ENCODE data around the gene FDX1. TPM values are rescaled to one million over a fixed set of nuclear protein-coding genes. Genes with fewer than 3 reads are reported as not detected.

The FDX1 gene
- total RNA-seq, 1 experiment from 2014 or later = 30.4 TPM

DNA sequence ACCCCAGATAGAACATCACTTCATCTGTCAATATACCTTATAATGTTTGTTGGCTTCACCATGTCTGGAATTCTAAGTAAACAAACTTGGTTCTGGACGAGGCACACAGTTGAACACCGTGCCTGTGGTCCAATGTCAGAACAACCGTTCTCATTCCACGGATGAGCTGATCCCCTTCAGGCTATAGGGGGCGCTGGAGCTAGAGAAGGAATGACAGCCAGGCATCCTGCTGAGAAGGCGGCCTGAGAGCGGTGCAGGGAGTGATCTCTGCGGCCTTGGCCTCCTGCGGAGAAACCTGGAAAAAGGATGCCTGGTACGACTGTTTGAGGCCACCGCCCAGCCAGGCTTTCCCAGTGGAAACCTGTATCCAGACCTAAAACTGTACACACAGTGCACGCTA lies 48.7 kb downstream of the FDX1 start:
- Histone ChIP-seq H3K4me1 (ENCODE audit: low read length) (no peaks in the 10 kb centered on the region), H3K27ac (ENCODE audit: low read length) (no peak overlapping the region), H3K27me3 (ENCODE audit: low read length) (no peaks in the 10 kb centered on the region), H2AFZ (ENCODE audit: low read length) (no peak overlapping the region), H3K36me3 (ENCODE audit: insufficient read depth, low read length) (no peaks in the 10 kb centered on the region), H4K20me1 (ENCODE audit: insufficient read depth, low read depth, low read length) (peaks cover 4% of the 10 kb centered on the region; the same call in 1 of the 2 replicates), H3K4me2 (ENCODE audit: low read depth, low read length, poor library complexity, severe bottlenecking) (no peak overlapping the region), H3K9me3 (ENCODE audit: low read length) (no peaks in the 10 kb centered on the region), H3K79me2 (ENCODE audit: low read length) (no peaks in the 10 kb centered on the region), H3K4me3 (ENCODE audit: low read length) (no peak overlapping the region), H3K9ac (ENCODE audit: low read length) (no peak overlapping the region), H3K9me2 (replicated peaks; ENCODE audit: insufficient read depth, low read length) (no peaks in the 10 kb centered on the region)
- peak; percentile 70 for DNase-seq

DNA sequence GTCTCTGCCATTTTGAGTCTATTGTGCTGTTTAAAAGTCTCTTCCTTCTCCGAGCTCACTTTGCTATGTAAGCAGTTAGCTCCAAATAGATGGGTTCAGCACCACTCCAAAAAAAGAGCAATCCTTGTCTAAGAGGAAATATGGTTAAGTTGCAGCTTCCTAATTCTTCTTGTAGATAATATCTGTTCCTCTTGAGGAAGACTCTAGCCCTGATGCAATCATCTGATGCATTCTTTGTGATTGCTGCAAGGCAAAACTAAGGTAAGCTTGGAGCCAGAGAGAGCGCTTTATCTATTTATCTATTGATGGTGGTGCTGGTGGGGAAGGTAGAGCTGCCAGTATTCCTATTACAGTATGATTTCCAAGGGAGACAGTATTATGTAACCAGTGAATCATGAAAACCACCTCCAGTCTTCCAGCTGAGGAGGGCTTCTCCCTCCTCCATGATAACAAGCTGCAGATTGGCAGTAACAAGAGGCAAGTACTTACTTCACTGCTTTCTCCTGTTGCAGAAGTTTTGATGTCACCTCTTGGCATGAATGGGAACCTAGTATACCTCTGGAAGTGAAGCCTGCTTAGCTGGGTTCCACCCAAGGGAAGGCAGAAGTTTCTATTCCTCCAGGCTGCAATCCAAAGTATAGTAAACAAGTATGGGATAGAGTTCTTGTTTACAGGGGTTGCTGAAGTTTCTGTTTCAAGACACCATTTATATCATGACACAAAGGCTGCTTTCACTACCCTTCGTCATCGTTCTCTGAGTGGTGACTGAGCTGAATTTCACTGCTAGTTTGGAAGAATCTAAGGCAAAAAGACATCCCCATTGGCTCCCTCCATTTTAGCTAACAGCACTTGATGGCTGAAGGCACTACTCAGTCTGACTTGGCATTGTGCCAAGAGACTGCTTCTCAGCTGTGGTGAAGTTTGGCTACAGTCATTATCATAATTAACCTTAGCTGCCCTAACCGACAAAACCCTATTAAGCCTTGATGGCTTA lies 49.7 kb downstream of the FDX1 start:
- Histone ChIP-seq H3K4me3 (ENCODE audit: low read length) (no peak overlapping the region), H3K9ac (ENCODE audit: low read length) (no peak overlapping the region), H3K9me2 (replicated peaks; ENCODE audit: insufficient read depth, low read length) (no peaks in the 10 kb centered on the region), H4K20me1 (ENCODE audit: insufficient read depth, low read depth, low read length) (no peaks in the 10 kb centered on the region), H3K36me3 (ENCODE audit: insufficient read depth, low read length) (no peaks in the 10 kb centered on the region), H3K4me1 (ENCODE audit: low read length) (no peaks in the 10 kb centered on the region), H3K27me3 (ENCODE audit: low read length) (no peaks in the 10 kb centered on the region; the same call in 1 of the 2 replicates), H2AFZ (ENCODE audit: low read length) (no peak overlapping the region), H3K27ac (ENCODE audit: low read length) (no peak overlapping the region), H3K9me3 (ENCODE audit: low read length) (peaks cover under 1% of the 10 kb centered on the region; the same call in 1 of the 2 replicates), H3K4me2 (ENCODE audit: low read depth, low read length, poor library complexity, severe bottlenecking) (no peak overlapping the region), H3K79me2 (ENCODE audit: low read length) (no peaks in the 10 kb centered on the region)
- peak; percentile 55 for DNase-seq

GRCh38 chr11:110481523-110481922 lies 51.8 kb downstream of the FDX1 start:
- no peaks in the 10 kb centered on the region for H3K79me2 ChIP-seq (ENCODE audit: low read length)
- peaks cover 6% of the 10 kb centered on the region for H3K27me3 ChIP-seq (ENCODE audit: low read length)
- H2AFZ ChIP-seq (ENCODE audit: low read length) = no peak overlapping the region
- H3K4me2 ChIP-seq (ENCODE audit: low read depth, low read length, poor library complexity, severe bottlenecking) = no peak overlapping the region
- H4K20me1 ChIP-seq (ENCODE audit: insufficient read depth, low read depth, low read length) = no peaks in the 10 kb centered on the region
- no peak for DNase-seq
- H3K4me3 ChIP-seq (ENCODE audit: low read length) = no peak overlapping the region
- H3K4me1 ChIP-seq (ENCODE audit: low read length) = no peaks in the 10 kb centered on the region
- H3K27ac ChIP-seq (ENCODE audit: low read length) = no peak overlapping the region
- H3K9me3 ChIP-seq (ENCODE audit: low read length) = peaks cover 6% of the 10 kb centered on the region; the same call in 1 of the 2 replicates
- no peak overlapping the region for H3K9ac ChIP-seq (ENCODE audit: low read length)
- no peaks in the 10 kb centered on the region for H3K9me2 ChIP-seq (replicated peaks; ENCODE audit: insufficient read depth, low read length)
- no peaks in the 10 kb centered on the region for H3K36me3 ChIP-seq (ENCODE audit: insufficient read depth, low read length)

- Histone ChIP-seq H3K4me1 (ENCODE audit: low read length) (no peaks in the 10 kb centered on the region), H3K9ac (ENCODE audit: low read length) (no peak overlapping the region), H3K4me3 (ENCODE audit: low read length) (no peak overlapping the region), H3K79me2 (ENCODE audit: low read length) (no peaks in the 10 kb centered on the region), H4K20me1 (ENCODE audit: insufficient read depth, low read depth, low read length) (no peaks in the 10 kb centered on the region), H3K27me3 (ENCODE audit: low read length) (peaks cover 6% of the 10 kb centered on the region), H2AFZ (ENCODE audit: low read length) (no peak overlapping the region), H3K9me3 (ENCODE audit: low read length) (peaks cover 6% of the 10 kb centered on the region; the same call in 1 of the 2 replicates), H3K36me3 (ENCODE audit: insufficient read depth, low read length) (no peaks in the 10 kb centered on the region), H3K4me2 (ENCODE audit: low read depth, low read length, poor library complexity, severe bottlenecking) (no peak overlapping the region), H3K27ac (ENCODE audit: low read length) (no peak overlapping the region), H3K9me2 (replicated peaks; ENCODE audit: insufficient read depth, low read length) (no peaks in the 10 kb centered on the region)
- no peak for DNase-seq
Measured at GRCh38 chr11:110486156-110486555, 56.4 kb downstream of the FDX1 start.

DNA sequence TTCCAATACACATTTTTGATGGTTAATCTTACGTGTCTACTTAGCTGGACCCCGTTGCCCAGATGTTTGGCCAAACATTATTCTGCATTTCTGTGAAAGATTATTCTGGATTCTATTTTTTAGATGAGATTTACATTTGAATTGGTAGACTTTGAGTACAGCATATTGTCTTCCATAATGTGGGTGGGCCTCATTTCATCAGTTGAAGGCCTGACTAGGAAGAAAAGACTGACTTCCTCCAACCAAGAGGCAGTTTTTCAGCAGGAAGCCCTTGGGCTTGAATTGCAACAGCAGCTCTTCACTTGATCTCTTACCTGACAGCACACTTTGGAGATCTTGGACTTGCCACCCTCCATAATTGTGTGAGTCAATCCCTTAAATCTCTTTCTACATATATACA lies 58.7 kb downstream of the FDX1 start:
- no peak overlapping the region for H3K9ac ChIP-seq (ENCODE audit: low read length)
- no peak overlapping the region for H3K4me3 ChIP-seq (ENCODE audit: low read length)
- DNase-seq = no peak
- no peak overlapping the region for H3K4me2 ChIP-seq (ENCODE audit: low read depth, low read length, poor library complexity, severe bottlenecking)
- H3K27me3 ChIP-seq (ENCODE audit: low read length) = peaks cover 6% of the 10 kb centered on the region
- no peaks in the 10 kb centered on the region for H3K4me1 ChIP-seq (ENCODE audit: low read length)
- no peak overlapping the region for H2AFZ ChIP-seq (ENCODE audit: low read length)
- H3K9me3 ChIP-seq (ENCODE audit: low read length) = peaks cover 6% of the 10 kb centered on the region; the same call in 1 of the 2 replicates
- no peaks in the 10 kb centered on the region for H4K20me1 ChIP-seq (ENCODE audit: insufficient read depth, low read depth, low read length)
- no peak overlapping the region for H3K27ac ChIP-seq (ENCODE audit: low read length)
- no peaks in the 10 kb centered on the region for H3K36me3 ChIP-seq (ENCODE audit: insufficient read depth, low read length)
- no peaks in the 10 kb centered on the region for H3K79me2 ChIP-seq (ENCODE audit: low read length)
- no peaks in the 10 kb centered on the region for H3K9me2 ChIP-seq (replicated peaks; ENCODE audit: insufficient read depth, low read length)

DNA sequence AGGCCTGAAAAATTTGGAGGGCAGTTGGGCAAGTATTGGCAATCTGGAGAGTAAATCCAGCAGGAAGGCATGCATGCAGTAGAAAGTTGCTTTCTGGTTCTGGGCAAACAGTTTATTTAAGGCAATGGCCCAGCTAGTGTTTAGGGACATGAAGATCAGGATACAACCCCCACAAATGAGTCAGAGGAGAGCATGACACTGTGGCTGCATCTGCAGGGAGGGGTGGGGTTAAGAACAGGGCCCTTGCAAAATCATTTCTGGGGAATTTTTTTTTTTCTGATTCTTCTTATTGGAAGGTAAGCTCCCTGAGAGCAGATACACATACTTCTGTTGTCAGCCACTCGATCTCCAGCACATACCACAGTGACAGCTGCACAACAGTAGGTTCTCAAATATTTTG lies 61.1 kb downstream of the FDX1 start:
- H3K9ac ChIP-seq (ENCODE audit: low read length) = no peak overlapping the region
- no peaks in the 10 kb centered on the region for H3K79me2 ChIP-seq (ENCODE audit: low read length)
- no peak overlapping the region for H3K4me3 ChIP-seq (ENCODE audit: low read length)
- no peak overlapping the region for H3K27ac ChIP-seq (ENCODE audit: low read length)
- no peak for DNase-seq
- H3K9me2 ChIP-seq (replicated peaks; ENCODE audit: insufficient read depth, low read length) = no peaks in the 10 kb centered on the region
- no peaks in the 10 kb centered on the region for H3K4me1 ChIP-seq (ENCODE audit: low read length)
- no peaks in the 10 kb centered on the region for H3K27me3 ChIP-seq (ENCODE audit: low read length)
- H4K20me1 ChIP-seq (ENCODE audit: insufficient read depth, low read depth, low read length) = no peaks in the 10 kb centered on the region
- H3K9me3 ChIP-seq (ENCODE audit: low read length) = no peaks in the 10 kb centered on the region
- no peak overlapping the region for H3K4me2 ChIP-seq (ENCODE audit: low read depth, low read length, poor library complexity, severe bottlenecking)
- no peaks in the 10 kb centered on the region for H3K36me3 ChIP-seq (ENCODE audit: insufficient read depth, low read length)
- no peak overlapping the region for H2AFZ ChIP-seq (ENCODE audit: low read length)

DNA sequence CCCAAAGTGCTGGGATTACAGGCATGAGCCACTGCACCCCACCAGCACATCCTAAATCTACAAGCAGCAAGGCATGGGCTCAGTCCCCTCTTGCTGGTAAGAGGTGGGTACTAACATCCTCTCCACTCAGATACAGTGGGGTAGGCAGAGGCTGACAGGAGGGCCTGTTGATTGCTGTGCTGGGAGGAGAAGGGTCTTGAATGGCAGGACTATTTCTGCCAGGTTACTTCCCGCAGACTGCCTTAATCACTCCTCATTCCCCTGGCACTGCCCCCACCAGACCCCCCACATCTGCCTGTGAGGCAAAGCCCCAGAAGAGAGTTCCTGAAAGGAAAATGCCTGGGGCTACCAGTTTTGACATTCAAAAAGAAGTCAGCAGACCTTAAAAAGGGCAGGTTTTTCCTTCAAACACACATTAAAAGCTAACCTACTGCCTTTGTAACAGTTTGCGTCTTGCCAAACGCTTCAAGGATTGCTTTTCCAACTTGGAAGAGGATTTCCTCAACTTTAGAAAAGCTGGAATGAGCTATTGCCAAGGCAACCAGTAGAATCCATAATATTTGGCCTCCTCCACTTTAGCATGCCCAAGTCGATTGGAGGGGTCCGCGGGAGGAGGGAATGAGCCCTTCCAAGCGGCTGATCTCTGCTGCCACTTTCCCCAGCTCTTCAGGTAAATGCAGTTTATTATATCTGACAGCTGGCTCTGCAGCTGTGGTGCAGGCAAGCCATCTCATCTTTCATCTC lies 62.0 kb downstream of the FDX1 start:
- H3K27me3 ChIP-seq (ENCODE audit: low read length) = no peaks in the 10 kb centered on the region
- no peaks in the 10 kb centered on the region for H4K20me1 ChIP-seq (ENCODE audit: insufficient read depth, low read depth, low read length)
- no peak overlapping the region for H3K4me2 ChIP-seq (ENCODE audit: low read depth, low read length, poor library complexity, severe bottlenecking)
- H3K4me3 ChIP-seq (ENCODE audit: low read length) = no peak overlapping the region
- no peak overlapping the region for H3K9ac ChIP-seq (ENCODE audit: low read length)
- no peak for DNase-seq
- no peaks in the 10 kb centered on the region for H3K79me2 ChIP-seq (ENCODE audit: low read length)
- no peaks in the 10 kb centered on the region for H3K9me2 ChIP-seq (replicated peaks; ENCODE audit: insufficient read depth, low read length)
- no peaks in the 10 kb centered on the region for H3K9me3 ChIP-seq (ENCODE audit: low read length)
- no peaks in the 10 kb centered on the region for H3K36me3 ChIP-seq (ENCODE audit: insufficient read depth, low read length)
- no peak overlapping the region for H2AFZ ChIP-seq (ENCODE audit: low read length)
- H3K4me1 ChIP-seq (ENCODE audit: low read length) = no peaks in the 10 kb centered on the region
- H3K27ac ChIP-seq (ENCODE audit: low read length) = no peak overlapping the region

GRCh38 chr11:110492321-110492685 lies 62.6 kb downstream of the FDX1 start:
- Histone ChIP-seq H4K20me1 (ENCODE audit: insufficient read depth, low read depth, low read length) (no peaks in the 10 kb centered on the region), H3K36me3 (ENCODE audit: insufficient read depth, low read length) (no peaks in the 10 kb centered on the region)
- DNase-seq = no peak

More at GRCh38 chr11:110492321-110492685, 62.6 kb downstream of the FDX1 start:
- no peaks in the 10 kb centered on the region for H3K27me3 ChIP-seq (ENCODE audit: low read length)
- H3K4me2 ChIP-seq (ENCODE audit: low read depth, low read length, poor library complexity, severe bottlenecking) = no peak overlapping the region
- H3K9me2 ChIP-seq (replicated peaks; ENCODE audit: insufficient read depth, low read length) = no peaks in the 10 kb centered on the region
- no peaks in the 10 kb centered on the region for H3K79me2 ChIP-seq (ENCODE audit: low read length)
- H3K9ac ChIP-seq (ENCODE audit: low read length) = no peak overlapping the region
- H3K4me3 ChIP-seq (ENCODE audit: low read length) = no peak overlapping the region
- H2AFZ ChIP-seq (ENCODE audit: low read length) = no peak overlapping the region
- H3K27ac ChIP-seq (ENCODE audit: low read length) = no peak overlapping the region
- no peaks in the 10 kb centered on the region for H3K4me1 ChIP-seq (ENCODE audit: low read length)
- H3K9me3 ChIP-seq (ENCODE audit: low read length) = no peaks in the 10 kb centered on the region

Measured in Karpas-422 (cell line).